ENCODE measurements around the gene RPTOR. TPM values are rescaled to one million over a fixed set of nuclear protein-coding genes. Genes with fewer than 3 reads are reported as not detected.
"Not testable (repeated sequence)": the region's sequence is repeated elsewhere in the genome, so short reads cannot be mapped to it uniquely, and the experiment has no call there.

The RPTOR gene
- total RNA-seq, 2 donors from 2014 or later: 62.0 to 228 TPM

- Mint-ChIP-seq H3K27ac (peak overlapping the region; percentile 89), H3K36me3 (ENCODE audit: low read depth) (peaks cover 8% of the 10 kb centered on the region), H3K9me3 (no peaks in the 10 kb centered on the region), H3K4me3 (peak overlapping the region; percentile 65), H3K27me3 (no peaks in the 10 kb centered on the region), H3K4me1 (peaks cover 33% of the 10 kb centered on the region)
- no peak for ATAC-seq (replicated peaks)
These were observed 149.7 kb downstream of the RPTOR start for GRCh38 chr17:80694085-80694991.

GRCh38 chr17:80694992-80695912 lies 150.6 kb downstream of the RPTOR start:
- Mint-ChIP-seq H3K4me1 (peaks cover 38% of the 10 kb centered on the region), H3K36me3 (ENCODE audit: low read depth) (peaks cover 8% of the 10 kb centered on the region), H3K27me3 (no peaks in the 10 kb centered on the region), H3K27ac (peak overlapping the region; percentile 89), H3K4me3 (peak overlapping the region; percentile 65), H3K9me3 (peaks cover 6% of the 10 kb centered on the region)
- ATAC-seq (replicated peaks): peak; percentile 93

GRCh38 chr17:80695979-80696378 lies 151.3 kb downstream of the RPTOR start:
- H3K27me3 Mint-ChIP-seq: no peaks in the 10 kb centered on the region
- H3K4me3 Mint-ChIP-seq: no peak overlapping the region
- H3K36me3 Mint-ChIP-seq (ENCODE audit: low read depth): peaks cover 8% of the 10 kb centered on the region
- peaks cover 6% of the 10 kb centered on the region for H3K9me3 Mint-ChIP-seq
- peak overlapping the region; percentile 89 for H3K27ac Mint-ChIP-seq
- peaks cover 36% of the 10 kb centered on the region for H3K4me1 Mint-ChIP-seq
- no peak for ATAC-seq (replicated peaks)

- Mint-ChIP-seq H3K9me3 (peaks cover 6% of the 10 kb centered on the region), H3K4me3 (no peak overlapping the region), H3K4me1 (peaks cover 31% of the 10 kb centered on the region), H3K27me3 (no peaks in the 10 kb centered on the region), H3K36me3 (ENCODE audit: low read depth) (peaks cover 8% of the 10 kb centered on the region), H3K27ac (peak overlapping the region; percentile 70)
- no peak for ATAC-seq (replicated peaks)
These were observed 151.8 kb downstream of the RPTOR start for GRCh38 chr17:80696456-80696855.

GRCh38 chr17:80696964-80697363 lies 152.3 kb downstream of the RPTOR start:
- H3K36me3 Mint-ChIP-seq (ENCODE audit: low read depth): peaks cover 8% of the 10 kb centered on the region
- H3K4me1 Mint-ChIP-seq: peaks cover 33% of the 10 kb centered on the region
- peaks cover 6% of the 10 kb centered on the region for H3K9me3 Mint-ChIP-seq
- H3K27ac Mint-ChIP-seq: peak overlapping the region; percentile 70
- no peak for ATAC-seq (replicated peaks)
- no peaks in the 10 kb centered on the region for H3K27me3 Mint-ChIP-seq
- H3K4me3 Mint-ChIP-seq: no peak overlapping the region

- H3K27me3 Mint-ChIP-seq: no peaks in the 10 kb centered on the region
- peaks cover under 1% of the 10 kb centered on the region for H3K36me3 Mint-ChIP-seq (ENCODE audit: low read depth)
- H3K4me1 Mint-ChIP-seq: peaks cover 43% of the 10 kb centered on the region
- no peak for ATAC-seq (replicated peaks)
- H3K27ac Mint-ChIP-seq: no peak overlapping the region
- H3K9me3 Mint-ChIP-seq: peaks cover 6% of the 10 kb centered on the region
- H3K4me3 Mint-ChIP-seq: no peak overlapping the region
These were observed 153.7 kb downstream of the RPTOR start for GRCh38 chr17:80698297-80698696.

- not testable (repeated sequence) for H3K36me3 Mint-ChIP-seq (ENCODE audit: low read depth); ATAC-seq (replicated peaks); H3K27ac Mint-ChIP-seq; H3K4me3 Mint-ChIP-seq; H3K27me3 Mint-ChIP-seq; H3K9me3 Mint-ChIP-seq
- peaks cover 49% of the 10 kb centered on the region for H3K4me1 Mint-ChIP-seq
These were observed 154.6 kb downstream of the RPTOR start for GRCh38 chr17:80699205-80699604.

- Mint-ChIP-seq H3K4me1 (peaks cover 35% of the 10 kb centered on the region), H3K27ac (no peak overlapping the region), H3K27me3 (no peaks in the 10 kb centered on the region), H3K4me3 (no peak overlapping the region), H3K36me3 (ENCODE audit: low read depth) (no peaks in the 10 kb centered on the region), H3K9me3 (peaks cover 9% of the 10 kb centered on the region)
- no peak for ATAC-seq (replicated peaks)
These were observed 157.1 kb downstream of the RPTOR start for GRCh38 chr17:80701730-80702129.

GRCh38 chr17:80702315-80703141 lies 157.9 kb downstream of the RPTOR start:
- Mint-ChIP-seq H3K4me3 (peak overlapping the region; percentile 58), H3K27me3 (no peaks in the 10 kb centered on the region), H3K4me1 (peaks cover 40% of the 10 kb centered on the region), H3K9me3 (peaks cover 9% of the 10 kb centered on the region), H3K36me3 (ENCODE audit: low read depth) (no peaks in the 10 kb centered on the region), H3K27ac (peak overlapping the region; percentile 84)
- peak; percentile 34 for ATAC-seq (replicated peaks)

- Mint-ChIP-seq H3K36me3 (ENCODE audit: low read depth) (no peaks in the 10 kb centered on the region), H3K27ac (peak overlapping the region; percentile 84), H3K27me3 (no peaks in the 10 kb centered on the region), H3K4me1 (peaks cover 40% of the 10 kb centered on the region), H3K9me3 (peaks cover 9% of the 10 kb centered on the region), H3K4me3 (peak overlapping the region; percentile 58)
- ATAC-seq (replicated peaks): peak; percentile 59
These were observed 158.5 kb downstream of the RPTOR start for GRCh38 chr17:80703142-80703478.

GRCh38 chr17:80704381-80704819 lies 159.8 kb downstream of the RPTOR start:
- peak; percentile 34 for ATAC-seq (replicated peaks)
- Mint-ChIP-seq H3K36me3 (ENCODE audit: low read depth) (peaks cover 11% of the 10 kb centered on the region), H3K4me3 (peak overlapping the region; percentile 58), H3K27me3 (no peaks in the 10 kb centered on the region), H3K4me1 (peaks cover 36% of the 10 kb centered on the region), H3K27ac (peak overlapping the region; percentile 84), H3K9me3 (peaks cover 9% of the 10 kb centered on the region)

- peak overlapping the region; percentile 84 for H3K27ac Mint-ChIP-seq
- H3K27me3 Mint-ChIP-seq: no peaks in the 10 kb centered on the region
- peaks cover 33% of the 10 kb centered on the region for H3K4me1 Mint-ChIP-seq
- no peak for ATAC-seq (replicated peaks)
- peaks cover 16% of the 10 kb centered on the region for H3K36me3 Mint-ChIP-seq (ENCODE audit: low read depth)
- peaks cover 6% of the 10 kb centered on the region for H3K9me3 Mint-ChIP-seq
- no peak overlapping the region for H3K4me3 Mint-ChIP-seq
These were observed 160.3 kb downstream of the RPTOR start for GRCh38 chr17:80704894-80705293.

- Mint-ChIP-seq H3K36me3 (ENCODE audit: low read depth) (peaks cover 18% of the 10 kb centered on the region), H3K4me3 (no peak overlapping the region), H3K27ac (peak overlapping the region; percentile 68), H3K9me3 (peaks cover 3% of the 10 kb centered on the region), H3K4me1 (peaks cover 25% of the 10 kb centered on the region), H3K27me3 (no peaks in the 10 kb centered on the region)
- ATAC-seq (replicated peaks): peak; percentile 56
These were observed 161.3 kb downstream of the RPTOR start for GRCh38 chr17:80705988-80706387.

GRCh38 chr17:80706463-80706867 lies 161.8 kb downstream of the RPTOR start:
- H3K27me3 Mint-ChIP-seq: no peaks in the 10 kb centered on the region
- no peak overlapping the region for H3K4me3 Mint-ChIP-seq
- peak overlapping the region; percentile 68 for H3K27ac Mint-ChIP-seq
- H3K9me3 Mint-ChIP-seq: peaks cover 3% of the 10 kb centered on the region
- H3K4me1 Mint-ChIP-seq: peaks cover 25% of the 10 kb centered on the region
- ATAC-seq (replicated peaks): no peak
- H3K36me3 Mint-ChIP-seq (ENCODE audit: low read depth): peaks cover 18% of the 10 kb centered on the region

All from activated T-helper 17 cell treated with anti-CD3 and anti-CD28 coated beads, Interleukin-2, amount 50 U/mL, for 72 hours (primary cell).